ENCODE measurements around the gene OCRL.

DNA sequence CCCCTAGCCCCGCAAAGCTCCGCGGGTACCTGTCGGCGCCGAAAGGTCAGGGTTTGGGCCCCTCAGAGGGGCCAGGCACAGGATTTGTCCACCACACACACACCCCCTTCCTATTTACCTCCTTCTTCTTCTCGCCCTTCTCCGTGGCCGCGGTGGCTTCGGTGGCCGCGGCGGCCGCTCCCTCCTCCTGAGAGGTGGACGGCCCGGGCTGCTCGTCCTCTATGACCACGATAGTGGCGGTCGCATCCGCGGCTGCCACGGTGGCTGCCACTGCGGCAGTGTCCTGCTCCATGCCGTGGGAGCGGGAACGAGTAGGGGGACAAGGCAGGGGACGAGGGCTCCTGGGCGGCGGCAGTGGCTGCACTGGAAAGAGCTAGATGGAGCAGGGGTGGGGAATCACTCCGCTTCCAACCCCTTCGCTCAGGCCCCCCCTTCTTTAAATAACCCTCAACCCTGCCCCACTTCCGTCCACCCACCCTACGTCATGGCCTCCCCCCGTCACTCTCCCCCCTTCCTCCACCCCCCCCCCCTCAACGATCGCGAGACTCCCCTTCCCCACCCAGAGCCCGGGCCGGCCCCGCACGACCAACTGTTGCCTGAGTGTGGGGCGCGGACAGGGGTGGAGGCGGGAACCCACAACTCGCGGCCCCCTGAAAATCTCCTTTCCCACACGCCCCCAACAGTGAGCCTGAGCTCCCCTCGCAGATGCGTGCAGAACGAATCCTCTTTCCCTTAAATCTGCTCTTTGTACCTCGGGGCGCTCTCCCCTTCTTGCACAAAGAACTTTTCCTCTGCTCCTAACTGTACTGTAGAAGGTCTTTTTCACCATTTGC, 16.8 kb upstream of the OCRL start, which contains the start of gene SMARCA1:
- peak; percentile 41 for TF ChIP-seq POLR2A (IDR thresholded peaks at IDR 0.05)
- TF ChIP-seq, protein P1, sequence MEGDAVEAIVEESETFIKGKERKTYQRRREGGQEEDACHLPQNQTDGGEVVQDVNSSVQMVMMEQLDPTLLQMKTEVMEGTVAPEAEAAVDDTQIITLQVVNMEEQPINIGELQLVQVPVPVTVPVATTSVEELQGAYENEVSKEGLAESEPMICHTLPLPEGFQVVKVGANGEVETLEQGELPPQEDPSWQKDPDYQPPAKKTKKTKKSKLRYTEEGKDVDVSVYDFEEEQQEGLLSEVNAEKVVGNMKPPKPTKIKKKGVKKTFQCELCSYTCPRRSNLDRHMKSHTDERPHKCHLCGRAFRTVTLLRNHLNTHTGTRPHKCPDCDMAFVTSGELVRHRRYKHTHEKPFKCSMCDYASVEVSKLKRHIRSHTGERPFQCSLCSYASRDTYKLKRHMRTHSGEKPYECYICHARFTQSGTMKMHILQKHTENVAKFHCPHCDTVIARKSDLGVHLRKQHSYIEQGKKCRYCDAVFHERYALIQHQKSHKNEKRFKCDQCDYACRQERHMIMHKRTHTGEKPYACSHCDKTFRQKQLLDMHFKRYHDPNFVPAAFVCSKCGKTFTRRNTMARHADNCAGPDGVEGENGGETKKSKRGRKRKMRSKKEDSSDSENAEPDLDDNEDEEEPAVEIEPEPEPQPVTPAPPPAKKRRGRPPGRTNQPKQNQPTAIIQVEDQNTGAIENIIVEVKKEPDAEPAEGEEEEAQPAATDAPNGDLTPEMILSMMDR (IDR thresholded peaks at IDR 0.05), result no peak

Measured in prostate gland (tissue), 2 donors.